DMS 273 treated with DMSO at 0.1 percent for 48 hours (cell line): ENCODE measurements around the gene CRY1.
"Not testable (repeated sequence)": the region's sequence is repeated elsewhere in the genome, so short reads cannot be mapped to it uniquely, and the experiment has no call there.

Experiments used
- DNase-seq: peaks from one replicate; lab custom pipeline; 2025; lab: John Stamatoyannopoulos, UW

CRY1 gene

DNA sequence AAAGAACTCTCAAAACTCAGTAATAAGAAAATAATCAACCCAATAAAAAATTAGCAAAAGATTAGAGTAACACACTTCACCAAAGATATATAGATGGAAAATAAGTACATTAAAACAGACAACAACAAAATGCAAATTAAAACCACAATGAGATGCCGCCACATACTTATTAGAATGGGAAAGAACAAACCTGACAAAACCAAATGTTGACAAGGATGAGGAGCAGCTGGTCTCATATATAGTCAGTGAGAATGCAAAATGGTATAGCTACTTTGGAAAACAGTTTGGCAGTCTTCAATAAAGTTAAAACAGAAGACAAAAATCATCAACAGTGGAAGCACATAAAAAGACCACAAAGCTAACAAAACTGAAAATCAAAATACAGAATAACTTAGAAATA lies 29.1 kb downstream of the CRY1 start:
- no peak for DNase-seq

DNA sequence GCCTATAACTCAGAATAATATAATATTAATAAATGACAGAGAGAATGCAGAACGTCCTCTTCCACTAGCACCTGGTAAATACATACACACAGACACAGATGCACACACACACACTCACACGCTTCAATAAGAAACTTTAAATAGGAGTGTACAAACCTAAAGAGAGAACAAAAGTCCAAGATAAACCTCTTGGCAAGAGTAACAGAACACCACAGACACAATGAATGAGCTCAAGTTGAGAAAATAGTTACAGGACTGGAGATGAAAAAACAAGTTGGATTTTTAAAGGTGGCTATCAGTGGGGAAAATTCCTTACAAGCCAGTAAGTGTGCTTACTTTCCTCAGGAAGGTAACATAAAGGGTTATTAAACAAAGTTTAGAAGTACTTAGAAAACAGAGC lies 35.2 kb downstream of the CRY1 start:
- no peak for DNase-seq

DNA sequence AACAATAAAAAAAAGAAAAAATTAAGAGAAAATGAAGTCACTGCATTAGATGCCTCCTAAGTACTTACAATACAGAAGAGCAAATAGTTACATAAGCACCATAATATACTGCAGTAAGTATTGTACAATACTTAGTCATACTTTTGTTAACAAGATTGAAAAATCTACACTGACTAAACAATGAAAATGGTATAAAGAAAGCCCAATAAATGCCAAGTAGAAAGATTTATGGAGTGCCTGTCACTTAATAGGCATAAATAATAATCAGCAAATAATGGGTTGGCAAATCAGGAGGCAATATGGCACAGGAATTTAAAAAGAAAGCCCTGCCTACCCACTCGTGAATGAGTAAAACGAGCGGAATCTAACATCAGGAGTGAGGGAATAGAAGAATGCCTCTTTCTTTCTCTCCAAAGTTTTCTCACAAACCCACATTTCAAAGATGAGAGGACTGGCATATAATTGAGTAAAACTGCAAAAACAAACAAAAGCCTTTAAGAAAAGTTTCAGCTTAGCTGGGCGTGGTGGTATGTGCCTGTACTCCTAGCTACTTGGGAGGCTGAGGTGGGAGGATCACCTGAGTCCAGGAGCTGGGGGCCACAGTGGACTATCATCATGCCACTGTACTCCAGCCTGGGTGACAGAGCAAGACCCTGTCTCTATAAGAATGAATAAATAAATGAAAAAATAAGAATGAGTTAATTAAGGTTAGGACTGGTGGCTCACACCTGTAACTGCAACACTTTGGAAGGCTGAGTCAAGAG lies 36.1 kb downstream of the CRY1 start:
- DNase-seq = no peak

DNA sequence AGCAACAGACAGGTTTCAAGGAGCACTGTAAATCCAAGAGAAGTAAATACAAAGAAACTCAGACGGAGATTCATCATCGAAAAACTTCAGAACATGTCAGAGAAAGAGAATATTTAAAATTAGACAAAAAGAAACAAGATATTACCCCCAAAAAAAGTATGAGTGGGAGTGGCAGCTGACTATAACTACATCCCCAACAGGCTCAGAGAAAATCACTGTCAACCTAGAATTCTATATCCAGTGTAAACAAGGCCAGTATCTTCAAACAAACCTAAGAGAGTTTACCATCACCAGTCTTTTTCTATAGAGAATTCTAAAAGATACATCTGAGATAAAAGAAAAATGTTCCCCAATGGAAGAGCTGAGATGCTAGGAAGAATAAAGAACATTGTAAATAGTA lies 39.6 kb downstream of the CRY1 start:
- no peak for DNase-seq

DNA sequence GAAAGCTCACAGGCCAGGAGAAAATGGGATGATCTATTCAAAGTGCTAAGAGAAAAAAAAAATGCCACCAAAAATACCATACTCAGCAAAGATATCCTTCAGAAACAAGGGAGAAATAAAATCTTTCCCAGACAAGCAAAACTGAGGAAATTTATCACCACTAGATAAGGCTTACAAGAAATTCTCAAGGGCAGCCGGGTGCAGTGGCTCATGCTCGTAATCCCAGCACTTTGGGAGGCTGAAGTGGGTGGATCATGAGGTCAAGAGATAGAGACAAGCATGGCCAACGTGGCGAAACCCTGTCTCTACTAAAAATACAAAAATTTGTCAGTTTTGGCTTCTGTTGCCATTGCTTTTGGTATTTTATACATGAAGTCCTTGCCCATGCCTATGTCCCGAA lies 48.2 kb downstream of the CRY1 start:
- DNase-seq = no peak

DNA sequence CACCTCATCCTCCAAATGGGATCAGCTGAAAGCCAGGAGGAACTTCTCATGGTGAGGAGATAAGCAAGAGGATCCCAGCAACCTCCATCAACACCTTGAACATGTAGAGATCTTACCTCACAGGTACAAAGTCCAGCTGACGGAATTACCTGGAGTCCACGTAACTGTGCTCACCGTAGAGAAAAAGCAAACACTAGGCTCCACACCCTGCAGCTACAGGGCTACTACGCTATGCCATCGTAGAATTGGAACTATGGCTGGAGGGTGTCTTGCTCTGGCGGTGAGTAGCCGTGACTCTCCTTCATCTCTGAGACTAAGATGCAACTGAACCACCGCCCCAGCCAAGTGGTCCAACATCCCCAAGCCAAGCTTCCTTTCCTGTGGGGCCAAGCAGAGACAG lies 50.5 kb downstream of the CRY1 start:
- DNase-seq = no peak

DNA sequence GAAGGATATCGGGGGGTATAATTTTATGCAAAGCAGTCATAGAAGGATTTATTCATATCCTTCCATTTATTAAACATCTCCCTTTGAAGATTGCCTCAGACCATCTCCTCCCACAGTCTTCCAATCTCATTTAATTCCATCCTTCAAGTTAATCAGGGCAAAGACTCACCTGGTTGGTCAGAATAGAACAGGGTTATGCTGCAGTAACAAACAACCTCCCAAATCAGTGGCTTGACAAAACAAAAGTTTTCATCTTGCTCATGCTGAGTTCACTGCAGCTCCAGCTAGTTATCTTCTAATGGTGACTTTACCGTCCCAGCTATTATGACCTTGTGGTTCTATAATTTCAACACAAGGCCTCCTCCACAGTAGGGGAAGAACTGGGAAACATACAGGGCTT lies 57.6 kb downstream of the CRY1 start:
- DNase-seq = no peak

DNA sequence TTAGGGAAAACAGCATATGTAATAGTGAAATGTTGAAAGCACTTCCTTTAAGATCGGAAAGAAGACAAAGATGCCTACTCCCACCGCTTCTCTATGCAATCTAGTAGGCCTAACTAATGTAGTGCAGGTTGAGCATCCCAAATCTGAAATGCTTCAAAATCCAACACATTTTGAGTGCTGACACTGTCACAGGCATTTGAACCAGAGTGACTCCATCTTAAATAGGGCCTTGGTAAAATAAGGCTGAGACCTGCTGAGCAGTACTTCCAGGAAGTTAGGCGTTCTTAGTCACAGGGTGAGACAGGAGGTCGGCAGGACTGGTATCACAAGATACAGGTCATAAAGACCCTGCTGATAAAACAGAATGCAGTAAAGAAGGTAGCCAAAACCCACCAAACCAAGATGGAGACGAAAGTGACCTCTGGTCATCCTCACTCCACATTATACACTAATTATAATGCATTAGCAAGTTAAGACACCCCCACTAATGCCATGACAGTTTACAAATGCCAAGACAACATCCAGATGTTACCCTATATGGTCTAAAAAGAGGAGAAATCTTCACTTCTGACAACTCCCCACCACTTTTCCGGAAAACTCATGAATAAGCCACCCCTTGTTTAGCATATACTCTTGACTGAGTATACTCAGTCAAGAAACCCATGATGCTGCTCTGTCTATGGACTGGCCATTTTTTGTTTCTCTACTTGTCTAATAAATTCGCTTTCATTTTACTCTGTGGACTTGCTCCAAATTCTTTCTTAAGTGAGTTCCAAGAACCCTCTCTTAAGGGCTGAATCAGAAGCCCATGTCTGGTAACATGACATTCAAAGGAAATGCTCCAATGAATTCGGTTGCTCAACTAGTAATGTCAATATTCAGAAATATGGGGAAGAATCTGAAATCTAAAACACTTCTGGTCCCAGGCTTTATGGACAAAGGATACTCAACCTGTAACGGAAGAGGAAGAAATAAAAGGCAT lies 59.3 kb downstream of the CRY1 start:
- DNase-seq = no peak

DNA sequence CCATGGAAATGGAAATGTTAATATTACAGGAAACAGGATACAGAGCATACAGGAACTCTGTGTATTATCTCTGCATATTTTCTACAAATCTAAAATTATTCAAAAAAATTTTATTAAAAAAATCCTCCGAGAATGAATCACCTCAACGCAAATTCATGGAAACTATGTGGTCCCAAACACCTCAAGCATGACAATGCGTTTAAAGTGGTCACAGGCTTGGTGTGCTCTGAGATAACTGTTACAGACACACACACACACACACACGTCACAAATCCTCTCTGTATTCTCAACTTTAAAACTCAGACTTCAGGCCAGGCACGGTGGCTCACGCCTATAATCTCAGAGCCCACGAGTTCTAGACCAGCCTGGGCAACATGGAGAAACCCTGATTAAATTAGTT lies 61.1 kb downstream of the CRY1 start:
- DNase-seq = no peak

DNA sequence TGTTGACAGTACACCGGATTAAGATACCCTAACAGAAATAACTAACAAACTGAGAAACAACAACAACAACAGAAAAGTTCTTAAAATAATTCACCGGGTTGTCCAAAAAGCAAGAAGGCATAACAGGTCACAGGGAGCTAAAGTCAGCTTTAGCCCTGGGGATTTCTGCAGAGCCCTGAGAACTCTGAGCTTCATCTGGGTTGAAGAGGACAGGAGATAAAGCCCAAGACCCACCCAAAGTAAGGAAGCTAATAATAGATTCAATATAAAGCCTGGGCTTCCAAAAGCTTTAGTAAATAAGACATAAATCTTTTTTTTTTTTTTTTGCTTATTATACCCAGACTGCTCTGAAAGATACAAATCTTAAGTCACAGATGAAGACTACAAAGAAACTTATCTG lies 62.3 kb downstream of the CRY1 start:
- no peak for DNase-seq

DNA sequence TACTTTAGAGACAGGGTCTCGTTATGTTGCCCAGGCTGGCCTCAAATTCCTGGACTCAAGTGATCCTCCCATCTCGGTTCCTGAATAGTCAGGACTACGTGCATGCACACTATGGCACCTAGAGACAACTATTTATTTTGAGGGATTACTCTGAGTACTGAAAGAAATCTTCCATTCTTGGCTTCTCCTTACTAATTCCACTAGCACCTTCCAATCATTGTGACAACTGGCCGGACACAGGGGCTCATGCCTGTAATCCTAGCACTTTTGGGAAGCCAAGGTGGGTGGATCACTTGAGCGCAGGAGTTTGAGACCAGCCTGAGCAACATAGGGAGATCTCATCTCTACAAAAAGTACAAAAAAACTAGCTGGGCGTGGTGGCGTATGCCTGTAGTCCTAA lies 64.3 kb downstream of the CRY1 start:
- DNase-seq = no peak

DNA sequence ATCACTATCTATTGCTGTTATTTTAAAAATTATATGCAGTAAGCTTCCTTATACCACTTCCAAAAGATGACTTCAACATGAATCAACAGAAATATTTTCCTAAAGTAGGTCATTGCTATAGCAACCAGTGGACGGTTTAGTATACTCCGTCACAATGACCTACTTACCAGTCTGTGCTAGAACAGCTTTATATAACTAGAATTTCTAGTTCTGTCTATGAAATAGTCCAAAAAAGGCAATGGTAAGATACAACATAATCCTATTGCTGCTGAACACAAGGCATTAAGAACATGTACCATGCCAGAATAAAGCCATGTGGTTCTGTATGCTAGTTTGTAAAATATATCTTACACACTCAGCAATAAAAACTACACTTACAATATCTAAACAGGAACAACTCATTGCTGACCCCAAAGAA lies 65.7 kb downstream of the CRY1 start:
- DNase-seq = no peak

DNA sequence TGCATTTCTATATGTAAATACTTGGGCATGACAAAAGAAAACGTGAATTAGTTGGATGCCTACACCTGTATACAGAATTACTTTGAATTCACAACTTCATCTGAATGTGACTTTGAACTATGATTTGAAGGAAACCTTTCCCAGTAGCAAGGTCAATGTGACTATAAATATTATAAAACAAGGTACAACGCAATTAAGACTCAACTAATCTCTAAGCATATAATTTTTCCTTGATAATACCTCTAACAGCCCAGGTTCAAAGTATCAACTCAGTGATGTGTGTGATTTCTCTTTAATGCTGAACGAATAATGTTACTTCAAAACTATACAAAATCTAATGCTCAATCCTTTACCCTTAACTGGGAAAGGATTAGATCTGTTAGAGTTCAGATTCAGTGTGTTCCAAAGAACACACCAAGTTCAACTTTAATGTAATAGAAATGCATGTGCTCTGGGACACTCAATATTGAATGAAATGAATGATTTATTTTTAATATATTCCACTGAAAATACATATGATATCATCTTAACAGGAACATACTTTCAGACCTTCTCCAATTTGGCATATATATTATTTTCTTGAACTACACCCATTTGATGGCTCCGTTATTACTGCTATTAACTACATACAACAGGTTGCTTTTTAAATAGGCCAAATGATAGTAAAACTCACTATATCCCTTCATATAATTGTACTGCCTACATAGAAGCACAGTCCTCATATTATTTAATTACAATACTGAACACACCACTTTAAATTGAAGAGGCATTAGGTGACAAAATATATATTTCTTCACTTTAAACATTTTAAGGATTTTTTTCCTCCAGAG lies 66.3 kb downstream of the CRY1 start:
- DNase-seq = no peak

DNA sequence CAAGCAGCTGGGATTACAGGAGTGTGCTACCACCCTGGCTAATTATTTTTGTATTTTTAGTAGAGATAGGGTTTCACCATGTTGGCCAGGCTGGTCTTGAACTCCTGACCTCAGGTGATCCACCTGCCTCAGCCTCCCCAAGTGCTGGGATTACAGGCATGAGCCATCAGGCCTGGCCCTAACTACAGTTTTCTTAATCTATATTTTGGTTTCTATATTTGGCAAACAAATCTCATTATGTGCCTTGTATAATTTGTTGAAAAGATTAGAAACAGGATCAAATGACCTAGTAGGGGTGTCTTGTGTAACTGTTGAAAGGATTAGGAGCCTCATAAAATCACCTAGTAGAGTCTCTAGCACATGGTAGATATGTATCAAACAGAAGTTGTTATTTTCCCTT lies 67.0 kb downstream of the CRY1 start:
- not testable (repeated sequence) for DNase-seq

DNA sequence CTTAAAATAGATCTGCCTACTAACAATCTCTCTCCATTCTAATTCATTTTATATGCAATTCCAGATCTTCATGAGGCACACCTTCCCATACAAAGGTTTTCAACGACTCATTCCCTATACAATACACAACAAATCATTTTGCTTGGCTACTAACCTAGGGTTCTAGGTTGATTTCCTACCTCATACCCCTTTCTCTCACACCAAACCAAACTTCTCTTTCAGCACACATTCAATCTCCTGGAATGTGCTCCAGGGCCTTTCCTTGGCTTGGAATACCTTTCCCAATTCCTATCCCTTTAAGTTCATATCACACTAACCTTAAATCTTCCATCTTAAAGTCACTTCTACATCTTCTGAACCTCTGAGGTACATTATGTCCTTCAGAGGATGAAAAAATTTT lies 67.7 kb downstream of the CRY1 start:
- no peak for DNase-seq

DNA sequence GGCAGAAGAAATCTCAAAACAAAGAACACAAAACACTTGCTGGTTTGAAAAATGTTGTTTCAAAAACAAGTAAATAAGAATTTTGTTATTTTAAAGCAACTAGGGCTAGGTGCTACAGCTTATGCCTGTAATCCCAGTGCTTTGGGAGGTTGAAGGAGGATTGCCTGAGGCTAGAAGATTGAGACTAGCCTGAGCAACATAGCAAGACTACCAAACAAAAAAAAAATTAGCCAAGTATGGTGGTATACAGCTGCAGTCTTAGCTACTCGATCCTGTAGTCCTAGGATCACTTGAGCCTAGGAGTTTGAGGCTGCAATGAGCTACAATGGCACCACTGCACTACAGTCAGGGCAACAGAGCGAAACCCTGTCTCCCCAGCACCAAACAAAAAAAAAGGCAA lies 73.8 kb downstream of the CRY1 start:
- DNase-seq = no peak

DNA sequence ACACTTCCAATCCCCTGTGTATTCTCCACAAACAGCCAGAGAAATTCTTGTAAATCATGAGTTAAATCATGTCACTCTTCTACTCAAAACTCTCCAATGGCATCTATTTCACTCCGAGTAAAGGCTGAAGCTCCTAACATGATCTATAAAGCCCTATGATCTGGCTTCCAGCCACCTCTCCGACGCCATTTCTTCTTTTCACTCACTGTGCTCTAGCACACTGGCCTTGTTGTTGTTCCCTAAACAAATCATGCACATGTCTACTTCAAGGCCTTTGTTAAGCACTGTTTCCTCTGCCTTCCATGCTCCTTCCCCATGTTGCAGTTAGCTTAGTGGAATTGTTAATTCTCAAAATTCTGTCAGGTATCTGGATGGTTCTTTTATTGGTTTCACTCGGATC lies 76.3 kb downstream of the CRY1 start:
- DNase-seq = no peak

DNA sequence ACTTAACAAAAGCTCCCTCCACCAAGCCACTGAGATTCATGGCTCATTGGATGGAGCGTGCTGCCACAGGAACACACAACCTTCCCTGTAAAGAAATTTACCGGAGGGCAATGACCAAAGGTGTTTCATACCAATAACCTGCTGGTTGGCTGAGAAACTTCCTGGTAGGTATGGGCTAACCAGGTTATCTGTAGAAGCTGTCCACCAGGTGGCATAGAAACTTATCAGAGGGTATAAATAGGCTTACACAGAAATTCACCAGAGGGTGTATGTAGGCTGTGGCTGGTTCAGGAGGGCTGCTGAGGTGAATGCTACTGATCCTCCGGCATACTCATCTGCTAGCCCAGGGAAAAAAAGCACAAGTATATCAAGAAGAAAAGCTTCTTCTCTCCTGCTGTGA lies 79.3 kb downstream of the CRY1 start:
- DNase-seq = no peak

DNA sequence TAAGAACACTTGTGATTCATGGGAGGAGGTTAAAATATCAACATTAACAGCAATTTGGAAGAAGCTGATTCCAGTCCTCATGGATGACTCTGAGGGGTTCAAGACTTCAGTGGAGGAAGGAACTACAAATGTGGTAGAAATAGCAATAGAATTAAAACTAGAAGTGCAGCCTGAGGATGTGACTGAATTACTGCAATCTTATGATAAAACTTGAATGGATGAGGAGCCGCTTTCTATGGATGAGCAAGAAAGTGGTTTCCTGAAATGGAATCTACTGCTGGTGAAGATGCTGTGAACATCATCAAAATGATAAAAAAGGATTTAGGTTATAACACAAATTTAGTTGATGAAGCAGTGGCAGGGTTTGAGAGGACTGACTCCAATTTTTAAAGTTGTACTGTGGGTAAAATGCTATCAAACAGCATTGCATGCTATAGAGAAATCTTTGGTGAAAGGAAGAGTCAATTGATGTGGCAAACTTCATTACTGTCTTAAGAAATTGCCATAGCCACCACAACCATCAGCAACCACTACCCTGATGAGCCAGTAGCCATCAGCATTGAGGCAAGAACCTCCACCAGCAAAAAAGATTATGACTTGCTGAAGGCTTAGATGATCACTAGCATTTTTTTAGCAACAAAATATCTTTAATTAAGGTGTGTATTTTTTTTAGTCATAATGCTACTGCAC lies 80.5 kb downstream of the CRY1 start:
- DNase-seq = no peak

DNA sequence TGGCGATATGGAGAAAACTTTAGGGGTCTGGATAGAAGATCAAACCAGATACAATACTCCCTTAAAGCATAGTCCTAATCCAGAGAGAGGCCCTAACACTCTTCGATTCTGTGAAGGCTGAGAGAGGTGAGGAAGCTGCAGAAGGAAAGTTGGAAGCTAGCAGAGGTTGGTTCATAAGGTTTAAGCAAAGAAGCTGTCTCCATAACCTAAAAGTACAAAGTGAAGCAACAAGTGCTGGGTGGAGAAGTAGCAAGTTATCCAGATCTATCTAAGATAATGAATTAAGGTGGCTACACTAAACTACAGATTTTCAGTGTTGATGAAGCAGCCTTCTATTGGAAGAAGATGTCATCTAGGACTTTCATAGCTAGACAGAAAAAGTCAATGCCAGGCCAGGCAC lies 81.8 kb downstream of the CRY1 start:
- no peak for DNase-seq

DNA sequence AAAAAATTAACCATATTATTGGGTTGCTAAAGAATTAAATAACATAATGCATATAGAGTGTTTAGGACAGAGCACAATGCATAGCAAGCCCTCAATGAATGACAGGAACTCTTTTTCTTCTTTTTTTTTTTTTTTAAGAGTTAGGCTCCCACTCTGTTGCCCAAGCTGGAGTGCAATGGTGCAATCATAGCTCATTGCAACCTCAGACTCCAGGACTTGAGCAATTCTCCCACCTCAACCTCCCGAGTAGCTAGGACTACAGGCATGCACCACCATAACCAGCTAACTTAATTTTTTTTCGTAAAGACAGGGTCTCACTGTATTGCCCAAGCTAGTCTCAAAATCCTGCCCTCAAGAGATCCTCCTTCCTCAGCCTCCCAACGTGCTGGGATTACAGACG lies 85.9 kb downstream of the CRY1 start:
- no peak for DNase-seq

DNA sequence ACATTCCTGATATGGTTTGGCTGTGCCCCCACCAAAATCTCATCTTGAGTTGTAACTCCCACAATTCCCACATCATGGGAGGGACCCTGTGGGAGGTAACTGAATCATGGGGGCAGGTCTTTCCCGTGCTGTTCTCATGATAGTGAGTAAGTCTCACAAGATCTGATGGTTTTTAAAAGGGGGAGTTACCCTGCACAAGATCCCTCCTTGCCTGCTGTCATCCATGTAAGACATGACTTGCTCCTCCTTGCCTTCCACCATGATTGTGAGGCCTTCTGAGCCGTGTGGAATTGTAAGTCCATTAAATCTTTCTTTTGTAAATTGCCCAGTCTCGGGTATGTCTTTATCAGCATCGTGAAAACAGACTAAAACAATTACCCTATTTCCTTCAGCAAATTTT lies 90.7 kb downstream of the CRY1 start:
- not testable (repeated sequence) for DNase-seq
